ENCODE data around the gene KIAA0513. TPM values are rescaled to one million over a fixed set of nuclear protein-coding genes. Genes with fewer than 3 reads are reported as not detected.

Gene KIAA0513
- 10 to 100 TPM in 1 of 4 donors, 1 to 10 TPM in 3; 6.9 to 13.8 (median 8.1) TPM for total RNA-seq

GRCh38 chr16:85027349-85027957, at the start of gene KIAA0513:
TSS of gene KIAA0513 (plus strand) at chr16:85027795. CDS start at chr16:85067072, 39,277 bp downstream.
- Histone ChIP-seq H3K27me3 (no peaks in the 10 kb centered on the region), H3K4me1 (peaks cover 0 to 32% (median 17%) of the 10 kb centered on the region in 4 donors), H3K36me3 (peaks cover 0 to 12% (median 0%) of the 10 kb centered on the region in 3 donors), H3K4me3 (peak within 1 kb of the TSS; percentile 80 to 99 (median 84)), H3K27ac (peak within 1 kb of the TSS; percentile 84 to 95 (median 88)), H3K9me3 (no peaks in the 10 kb centered on the region)
- 0 to 2% methylated on average over 7 to 42 of the region's 59 CpGs for WGBS, 2 donors
- TF ChIP-seq POLR2A (IDR thresholded peaks at IDR 0.05) (peak; percentile 96 to 99), CTCF (IDR thresholded peaks at IDR 0.05) (peak in 2 of 5 experiments; percentile 41 to 54), EP300 (IDR thresholded peaks at IDR 0.05) (peak; percentile 79 to 99)
- peak; percentile 89 for DNase-seq (ENCODE audit: low spot score in 2 of 2)

GRCh38 chr16:84979516-84979915, 48.1 kb upstream of the KIAA0513 start:
- TF ChIP-seq POLR2A (IDR thresholded peaks at IDR 0.05) (no peak), EP300 (IDR thresholded peaks at IDR 0.05) (no peak), CTCF (IDR thresholded peaks at IDR 0.05) (no peak)
- 73 to 81% methylated on average over 4 of the region's 4 CpGs for WGBS, 2 donors
- DNase-seq (ENCODE audit: low spot score in 2 of 2): no peak
- peaks cover 0 to 52% (median 15%) of the 10 kb centered on the region in 4 donors for H3K4me1 ChIP-seq
- H3K27ac ChIP-seq: no peak overlapping the region
- peaks cover 0 to 81% (median 4%) of the 10 kb centered on the region in 3 donors for H3K36me3 ChIP-seq
- no peaks in the 10 kb centered on the region for H3K27me3 ChIP-seq
- H3K4me3 ChIP-seq: no peak overlapping the region
- H3K9me3 ChIP-seq: no peaks in the 10 kb centered on the region

GRCh38 chr16:84982434-84982833, 45.2 kb upstream of the KIAA0513 start:
- no peak for TF ChIP-seq CTCF (IDR thresholded peaks at IDR 0.05)

GRCh38 chr16:84985079-84986065, 42.2 kb upstream of the KIAA0513 start:
- H3K27me3 ChIP-seq: no peaks in the 10 kb centered on the region
- H3K4me1 ChIP-seq: peaks cover 0 to 48% (median 18%) of the 10 kb centered on the region in 4 donors
- TF ChIP-seq EP300 (IDR thresholded peaks at IDR 0.05) (no peak), POLR2A (IDR thresholded peaks at IDR 0.05) (no peak), CTCF (IDR thresholded peaks at IDR 0.05) (no peak)
- 73 to 74% methylated on average over 15 of the region's 15 CpGs for WGBS, 2 donors
- H3K4me3 ChIP-seq: no peak overlapping the region
- H3K36me3 ChIP-seq: peaks cover 5 to 71% (median 9%) of the 10 kb centered on the region in 3 donors
- no peaks in the 10 kb centered on the region for H3K9me3 ChIP-seq
- peak overlapping the region in 2 of 4 donors; percentile 59 to 72 for H3K27ac ChIP-seq
- no peak for DNase-seq (ENCODE audit: low spot score in 2 of 2)

More at GRCh38 chr16:84982434-84982833, 45.2 kb upstream of the KIAA0513 start:
- H3K27me3 ChIP-seq: no peaks in the 10 kb centered on the region
- DNase-seq (ENCODE audit: low spot score in 2 of 2): no peak
- no peak overlapping the region for H3K4me3 ChIP-seq
- H3K4me1 ChIP-seq: peaks cover 0 to 64% (median 19%) of the 10 kb centered on the region in 4 donors
- no peaks in the 10 kb centered on the region for H3K9me3 ChIP-seq
- peak overlapping the region in 2 of 4 donors; percentile 59 to 71 for H3K27ac ChIP-seq
- peaks cover 0 to 67% (median 2%) of the 10 kb centered on the region in 3 donors for H3K36me3 ChIP-seq
- WGBS, 2 donors: 66% methylated on average over 9 of the region's 9 CpGs

Data from tibial nerve (tissue), 4 donors.